SK-N-MC (cell line): ENCODE data around the gene HELZ.

ENCODE experiments used
- EZH2 ChIP-seq: fragments of 200-600 bp; sonication (generic); IDR thresholded peaks from one replicate; pipeline ENCODE4 v1.6.1; 2017; ENCODE audit warnings: antibody characterized with exemption
- POLR2AphosphoS5 ChIP-seq: IDR thresholded peaks from 2 replicates; pipeline ENCODE4 v1.6.1; 2012; ENCODE audit warnings: mild to moderate bottlenecking, low read depth, low read length, borderline replicate concordance

GRCh38 chr17:67178555-67178954, 66.4 kb downstream of the HELZ start:
- TF ChIP-seq EZH2 (no peak), POLR2AphosphoS5 (no peak)
